ENCODE data around the gene AKR1D1. TPM values are rescaled to one million over a fixed set of nuclear protein-coding genes. Genes with fewer than 3 reads are reported as not detected.

The AKR1D1 gene
- 0.04 to 0.08 TPM (median 0.06 TPM) in 3 of 5 replicates, not detected in the others for total RNA-seq (2022; extraction: Qiagen RNA extraction)

GRCh38 chr7:138076196-138076595, at the start of gene AKR1D1:
AKR1D1 (plus strand) TSS chr7:138076459; CDS start chr7:138076519, 60 bp downstream.

Other genes starting within 250 kb of the AKR1D1 start
- gene DGKI, start 229.5 kb upstream of the AKR1D1 start, total RNA-seq (2022; extraction: Qiagen RNA extraction) = 0.19 to 0.43 TPM (median 0.22 TPM) in 5 replicates
- 28.0 to 41.6 TPM (median 39.2 TPM) in 5 replicates for gene CREB3L2, start 74.4 kb upstream of the AKR1D1 start, total RNA-seq (2022; extraction: Qiagen RNA extraction)

Data from A549 treated with dexamethasone at 1 μM for 4 hours (cell line).